K562 (cell line): ENCODE measurements around the gene BCAM. TPM values are rescaled to one million over a fixed set of nuclear protein-coding genes. Genes with fewer than 3 reads are reported as not detected.

Experiments
- BCLAF1 ChIP-seq, 2 experiments: fragments of 450-650 bp in 1 of 2; IDR thresholded peaks; 2 replicates each; pipeline ENCODE4 v1.6.1; 2011 to 2017; ENCODE audit warnings: low read depth in 2 of 2, antibody characterized with exemption in 1 of 2, borderline replicate concordance in 1 of 2, low read length in 1 of 2, mild to moderate bottlenecking in 1 of 2, mixed read lengths in 1 of 2; ENCODE audit not compliant: control insufficient read depth in 1 of 2
- CC2D1A ChIP-seq: fragments of 450-650 bp; IDR thresholded peaks from 2 replicates; pipeline ENCODE4 v1.6.1; 2017; ENCODE audit warnings: mild to moderate bottlenecking
- CCAR2 ChIP-seq: fragments of 200-400 bp; formaldehyde crosslinking; IDR thresholded peaks from 2 replicates; pipeline ENCODE4 v1.6.1; 2017; ENCODE audit warnings: mild to moderate bottlenecking, low read depth, low read length
- EP400 ChIP-seq: fragments of 450-650 bp; IDR thresholded peaks from 2 replicates; pipeline ENCODE4 v1.6.1; 2017; ENCODE audit warnings: antibody characterized with exemption, mild to moderate bottlenecking, moderate library complexity
- EWSR1 ChIP-seq: fragments of 450-650 bp; IDR thresholded peaks from 2 replicates; pipeline ENCODE4 v1.6.1; 2018; ENCODE audit warnings: borderline replicate concordance, mild to moderate bottlenecking, low read depth, moderate library complexity; ENCODE audit not compliant: partially characterized antibody
- HLTF ChIP-seq: fragments of 450-650 bp; IDR thresholded peaks from 2 replicates; pipeline ENCODE4 v1.6.1; 2016
- KHSRP ChIP-seq: fragments of 450-650 bp; IDR thresholded peaks from 2 replicates; pipeline ENCODE4 v1.6.1; 2017
- MEIS2 ChIP-seq: fragments of 450-650 bp; IDR thresholded peaks from 2 replicates; pipeline ENCODE4 v1.6.1; 2014; ENCODE audit warnings: mild to moderate bottlenecking; ENCODE audit not compliant: partially characterized antibody
- MTA1 ChIP-seq: fragments of 450-650 bp; IDR thresholded peaks from 2 replicates; pipeline ENCODE4 v1.6.1; 2017; ENCODE audit warnings: borderline replicate concordance
- PYGO2 ChIP-seq: fragments of 450-650 bp; IDR thresholded peaks from 2 replicates; pipeline ENCODE4 v1.6.1; 2016; ENCODE audit warnings: mild to moderate bottlenecking, missing genetic modification characterization, moderate library complexity, missing compliant biosample characterization
- RFX5 ChIP-seq: IDR thresholded peaks from 2 replicates; pipeline ENCODE4 v1.6.1; 2011; ENCODE audit warnings: low read depth, mild to moderate bottlenecking, improper control_type of control experiment, low read length
- SIRT6 ChIP-seq: IDR thresholded peaks from one replicate; pipeline ENCODE4 v1.6.1; 2012; ENCODE audit warnings: low read depth, mild to moderate bottlenecking, control low read depth, inconsistent platforms, low read length, moderate library complexity
- SMARCC2 ChIP-seq: fragments of 450-650 bp; IDR thresholded peaks from 2 replicates; pipeline ENCODE4 v1.6.1; 2017; ENCODE audit warnings: antibody characterized with exemption, moderate library complexity, mild to moderate bottlenecking, low read depth
- SPI1 ChIP-seq: IDR thresholded peaks from 2 replicates; pipeline ENCODE4 v1.6.1; 2011; ENCODE audit warnings: low read depth, low read length, control low read depth, borderline replicate concordance
- THRB ChIP-seq: fragments of 450-650 bp; formaldehyde crosslinking; conservative IDR thresholded peaks from 2 replicates; pipeline ENCODE4 v1.4.0; 2022; ENCODE audit warnings: mild to moderate bottlenecking, missing genetic modification characterization
- TSC22D4 ChIP-seq: fragments of 450-650 bp; IDR thresholded peaks from 2 replicates; pipeline ENCODE4 v1.6.1; 2016; ENCODE audit warnings: missing genetic modification characterization, missing biosample characterization, control low read depth
- ZBTB26 ChIP-seq: fragments of 450-650 bp; formaldehyde crosslinking; IDR thresholded peaks from 2 replicates; pipeline ENCODE4 v1.4.0; 2022; ENCODE audit warnings: missing genetic modification characterization
- ZNF280B ChIP-seq: fragments of 250-450 bp; sonication (Bioruptor Pico); IDR thresholded peaks from 2 replicates; pipeline ENCODE4 v1.5.1; 2021; ENCODE audit warnings: mild to moderate bottlenecking
- ZNF512 ChIP-seq: IDR thresholded peaks from 2 replicates; pipeline ENCODE4 v1.6.1; 2016; ENCODE audit warnings: missing genetic modification characterization, missing compliant biosample characterization
- ZNF707 ChIP-seq: fragments of 250-450 bp; sonication (Bioruptor Pico); conservative IDR thresholded peaks from 2 replicates; pipeline ENCODE4 v1.8.0; 2022; ENCODE audit warnings: inconsistent platforms, mild to moderate bottlenecking, moderate library complexity
- polyA plus RNA-seq, 8 experiments: library from polyadenylated mRNA; depleted of rRNA in 4 of 8; stranded (reverse) in 5 of 8; unstranded in 3 of 8; fragments of >200 nt; fragmentation: Nextera tagmentation in 2 of 8; fragmentation: Illumina TruSeq in 1 of 8; extraction: Ambion mirVana in 2 of 8; extraction: Trizol in 1 of 8; gene quantifications; 2 replicates each; pipeline versions ENCODE4 v1.2.1 to v1.2.3, GENCODE V29; 2011 to 2014; ENCODE audit warnings: inconsistent platforms in 1 of 8, missing spikeins in 1 of 8
- total RNA-seq, 7 experiments: library from RNA; depleted of rRNA in 6 of 7; stranded (reverse); fragments of >200 nt in 6 of 7; fragmentation: Illumina TruSeq in 2 of 7; extraction: Trizol in 2 of 7; gene quantifications; 2 replicates each; pipeline versions ENCODE4 v1.2.1 to v1.2.3, GENCODE V29; 2011 to 2021; ENCODE audit warnings: low replicate concordance in 1 of 7

Gene BCAM
- total and polyA plus RNA-seq, 9 of the 15 experiments (the other 6 are each of a cell fraction or from before 2014, with no cell fraction given): 0.07 to 1.3 (median 0.33) TPM; not detected in 2

- no peak for TF ChIP-seq RFX5
- no peak for TF ChIP-seq TSC22D4 (tag)
- peak; percentile 80; the same call in 1 of the 2 replicates for TF ChIP-seq ZBTB26 (CRISPR knock-in tag)
- no peak for TF ChIP-seq BCLAF1 (IDR thresholded peaks at IDR 0.05; ENCODE audit: borderline replicate concordance in 1 of 2, control insufficient read depth in 1 of 2, low read depth in 2 of 2, low read length in 1 of 2)
- TF ChIP-seq SMARCC2: no peak
- no peak for TF ChIP-seq PYGO2
- no peak for TF ChIP-seq KHSRP
- no peak for TF ChIP-seq CC2D1A
- TF ChIP-seq SPI1: no peak
- TF ChIP-seq HLTF: 0 out of 2 replicates have a peak, but pooled peaks have one; percentile 15
- TF ChIP-seq CCAR2: no peak
- TF ChIP-seq EP400: no peak
- TF ChIP-seq MEIS2: no peak
- TF ChIP-seq SIRT6: no peak
- TF ChIP-seq ZNF280B: no peak
- no peak for TF ChIP-seq EWSR1
- 0 out of 2 replicates have a peak, but pooled peaks have one; percentile 23 for TF ChIP-seq THRB
- no peak for TF ChIP-seq ZNF707 (CRISPR knock-in tag)
- peak; percentile 97 for TF ChIP-seq ZNF512 (tag)
- TF ChIP-seq MTA1: peak; percentile 34; the same call in 1 of the 2 replicates
Observed at GRCh38 chr19:44799627-44800346, 9.1 kb upstream of the BCAM start (continued).
